Activated CD4-positive, alpha-beta T cell treated with anti-CD3 and anti-CD28 coated beads, Interleukin-2, amount 10 ng/mL, durations not matched to agents 7 days and 5 days (primary cell): ENCODE measurements around the gene MS4A6E. TPM values are rescaled to one million over a fixed set of nuclear protein-coding genes. Genes with fewer than 3 reads are reported as not detected.
"Not testable (repeated sequence)": the region's sequence is repeated elsewhere in the genome, so short reads cannot be mapped to it uniquely, and the experiment has no call there.

Source experiments
- CTCF ChIA-PET: fragments of 350-600 bp; sonication (Branson Sonifier 250); formaldehyde crosslinking; loops from one replicate; lab custom pipeline; 2021; ENCODE audit warnings: antibody characterized with exemption; lab: Charles Lee
- POLR2A ChIA-PET: fragments of 350-600 bp; sonication (Branson Sonifier 250); formaldehyde crosslinking; loops from one replicate; lab custom pipeline; 2021; ENCODE audit warnings: antibody characterized with exemption; lab: Charles Lee
- DNase-seq: peaks from one replicate; pipeline ENCODE4 v3.0.0-alpha.2; 2020
- H3K27ac Mint-ChIP-seq: one replicate; pipeline ENCODE4 v1.8.0; 2021; ENCODE audit warnings: mild to moderate bottlenecking, moderate library complexity, mixed read lengths
- H3K27me3 Mint-ChIP-seq: one replicate; pipeline ENCODE4 v1.8.0; 2021; ENCODE audit warnings: mixed read lengths
- H3K36me3 Mint-ChIP-seq: one replicate; pipeline ENCODE4 v1.8.0; 2021; ENCODE audit warnings: low read depth, mixed read lengths
- H3K4me1 Mint-ChIP-seq: one replicate; pipeline ENCODE4 v1.8.0; 2021; ENCODE audit warnings: mixed read lengths
- H3K4me3 Mint-ChIP-seq: one replicate; pipeline ENCODE4 v1.8.0; 2021; ENCODE audit warnings: mild to moderate bottlenecking, moderate library complexity, mixed read lengths
- H3K9me3 Mint-ChIP-seq: one replicate; pipeline ENCODE4 v1.8.0; 2021; ENCODE audit warnings: mixed read lengths
- total RNA-seq, 2 experiments: library from RNA; stranded (reverse); gene quantifications; one replicate each; pipeline ENCODE4 v1.2.3, GENCODE V29; 2021

MS4A6E gene, protein sequence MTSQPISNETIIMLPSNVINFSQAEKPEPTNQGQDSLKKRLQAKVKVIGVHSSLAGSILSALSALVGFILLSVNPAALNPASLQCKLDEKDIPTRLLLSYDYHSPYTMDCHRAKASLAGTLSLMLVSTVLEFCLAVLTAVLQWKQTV
- total RNA-seq: not detected

- no peak within 1 kb of the TSS for H3K4me3 Mint-ChIP-seq
- peaks cover 2% of the 10 kb centered on the region for H3K27me3 Mint-ChIP-seq
- H3K4me1 Mint-ChIP-seq: no peaks in the 10 kb centered on the region
- H3K36me3 Mint-ChIP-seq: no peaks in the 10 kb centered on the region
- POLR2A ChIA-PET: no interaction called here
- CTCF ChIA-PET: no interaction called here
- DNase-seq: no peak
- peaks cover 5% of the 10 kb centered on the region for H3K9me3 Mint-ChIP-seq
- H3K27ac Mint-ChIP-seq: no peak within 1 kb of the TSS
Measured at GRCh38 chr11:60326955-60327354, at the start of gene MS4A6E. MS4A6E (plus strand) TSS chr11:60327255; CDS start chr11:60334896, 7,641 bp downstream.

DNA sequence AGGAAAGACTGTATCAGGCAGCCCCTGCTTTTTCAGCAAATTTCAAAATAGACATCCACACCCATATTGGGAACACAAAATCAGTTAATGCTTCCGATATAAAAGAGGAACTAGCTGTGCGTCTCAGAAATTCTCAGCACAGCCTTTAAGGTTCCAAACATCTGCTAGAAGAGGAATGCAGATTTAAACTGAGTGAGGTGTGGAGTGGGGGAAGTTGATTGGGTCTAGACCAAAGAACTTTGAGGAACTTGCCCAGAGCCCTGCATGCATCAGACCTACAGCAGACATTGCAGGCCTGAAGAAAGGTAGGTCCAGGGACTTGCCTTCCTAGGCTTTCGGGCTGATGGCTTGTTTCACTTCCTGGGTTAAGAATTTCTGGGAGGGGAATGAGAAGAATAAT lies 46.6 kb upstream of the MS4A6E start, which contains the start of gene MS4A4A:
MS4A4A (plus strand) TSS at position 255 of the 400 bp plus-strand sequence; CDS start at position 265, 10 bp downstream.
- Mint-ChIP-seq H3K4me1 (no peaks in the 10 kb centered on the region), H3K9me3 (no peaks in the 10 kb centered on the region), H3K27me3 (peaks cover 10% of the 10 kb centered on the region), H3K27ac (no peak within 1 kb of the TSS), H3K36me3 (no peaks in the 10 kb centered on the region), H3K4me3 (no peak within 1 kb of the TSS)
- no peak for DNase-seq
- ChIA-PET CTCF (no interaction called here), POLR2A (no interaction called here)

DNA sequence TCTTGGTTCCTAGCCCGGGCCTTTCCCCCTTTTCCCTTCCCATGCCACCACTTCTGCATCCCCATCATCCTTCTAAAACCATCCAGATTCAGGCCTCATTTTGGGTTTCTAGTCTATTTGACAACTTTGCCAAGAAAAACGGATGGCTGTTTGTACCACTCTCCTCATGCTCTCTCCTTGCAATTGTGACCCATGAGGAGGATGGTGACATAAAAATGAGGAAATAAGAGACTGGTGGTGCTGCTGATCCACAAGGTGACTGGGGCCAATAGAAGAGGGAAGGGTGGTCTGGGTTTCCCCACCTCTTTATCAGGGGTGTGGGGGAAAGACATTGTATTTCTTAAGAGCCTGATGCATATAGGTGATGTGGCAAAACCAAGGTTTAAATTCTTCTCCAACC lies 45.6 kb upstream of the MS4A6E start:
- no peak for DNase-seq
- Mint-ChIP-seq H3K27me3 (peaks cover 10% of the 10 kb centered on the region), H3K36me3 (no peaks in the 10 kb centered on the region), H3K27ac (no peak overlapping the region), H3K4me1 (no peaks in the 10 kb centered on the region), H3K9me3 (no peaks in the 10 kb centered on the region), H3K4me3 (no peak overlapping the region)
- ChIA-PET CTCF (no interaction called here), POLR2A (no interaction called here)

GRCh38 chr11:60282286-60282685 lies 44.8 kb upstream of the MS4A6E start:
- Mint-ChIP-seq H3K27me3 (peaks cover 8% of the 10 kb centered on the region), H3K9me3 (no peaks in the 10 kb centered on the region), H3K4me1 (no peaks in the 10 kb centered on the region), H3K27ac (no peak overlapping the region), H3K36me3 (no peaks in the 10 kb centered on the region), H3K4me3 (no peak overlapping the region)
- POLR2A ChIA-PET: no interaction called here
- CTCF ChIA-PET: no interaction called here
- no peak for DNase-seq

DNA sequence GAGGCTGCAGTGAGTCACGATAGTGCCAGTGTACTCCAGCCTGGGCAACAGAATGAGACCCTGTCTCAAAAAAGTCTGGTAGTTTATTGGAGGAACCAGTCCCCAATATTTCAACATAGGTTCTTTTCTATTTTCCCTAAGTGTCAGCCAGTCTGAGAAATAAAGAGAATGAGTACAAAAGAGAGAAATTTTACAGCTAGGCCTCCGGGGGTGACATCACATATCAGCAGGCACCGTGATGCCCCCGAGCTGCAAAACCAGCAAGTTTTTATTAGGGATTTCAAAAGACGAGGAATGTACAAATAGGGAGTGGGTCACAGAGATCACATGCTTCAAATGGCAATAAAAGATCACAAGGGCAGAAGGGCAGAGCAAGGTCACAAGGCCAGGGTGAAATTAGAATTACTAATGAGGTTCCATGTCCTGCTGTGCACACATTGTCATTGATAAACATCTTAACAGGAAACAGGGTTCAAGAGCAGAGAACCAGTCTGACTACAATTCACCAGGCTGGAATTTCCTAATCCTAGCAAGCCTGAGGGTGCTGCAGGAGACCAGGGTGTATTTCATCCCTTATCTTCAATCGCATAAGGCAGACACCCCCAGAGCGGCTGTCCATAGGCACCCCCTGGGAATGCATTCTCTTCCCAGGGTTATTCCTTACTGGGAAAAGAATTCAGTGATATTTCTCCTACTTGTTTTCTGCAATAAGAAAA lies 41.5 kb upstream of the MS4A6E start:
- H3K36me3 Mint-ChIP-seq, H3K27ac Mint-ChIP-seq, CTCF ChIA-PET, H3K4me3 Mint-ChIP-seq, DNase-seq, POLR2A ChIA-PET, H3K9me3 Mint-ChIP-seq, H3K4me1 Mint-ChIP-seq, H3K27me3 Mint-ChIP-seq: not testable (repeated sequence)

DNA sequence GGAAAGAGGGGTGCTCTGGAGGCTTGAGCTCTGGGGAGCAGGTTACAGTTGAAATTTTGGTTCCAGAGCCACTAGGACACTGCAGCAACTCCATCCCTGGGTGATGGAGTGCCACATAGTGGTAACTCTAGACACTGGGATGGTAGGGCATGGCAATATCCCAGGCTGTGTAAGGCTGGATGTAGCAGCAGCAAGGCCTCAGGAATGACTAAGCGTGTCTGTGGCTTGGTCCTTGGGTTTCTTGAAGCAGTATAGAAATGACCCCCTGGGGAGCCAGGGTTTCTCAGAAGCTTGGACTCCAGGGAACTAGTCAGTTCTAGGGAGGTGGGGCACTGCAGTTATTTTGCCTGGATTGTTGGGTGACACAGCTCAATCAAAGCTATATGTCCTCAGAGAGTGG lies 38.5 kb upstream of the MS4A6E start:
- no peak overlapping the region for H3K27ac Mint-ChIP-seq
- H3K27me3 Mint-ChIP-seq: no peaks in the 10 kb centered on the region
- no peaks in the 10 kb centered on the region for H3K36me3 Mint-ChIP-seq
- no peak for DNase-seq
- H3K9me3 Mint-ChIP-seq: no peaks in the 10 kb centered on the region
- ChIA-PET POLR2A (no interaction called here), CTCF (no interaction called here)
- no peak overlapping the region for H3K4me3 Mint-ChIP-seq
- H3K4me1 Mint-ChIP-seq: no peaks in the 10 kb centered on the region

GRCh38 chr11:60292145-60292544 lies 34.9 kb upstream of the MS4A6E start:
- no peak for DNase-seq
- ChIA-PET POLR2A (no interaction called here), CTCF (no interaction called here)
- peaks cover 3% of the 10 kb centered on the region for H3K27me3 Mint-ChIP-seq
- H3K27ac Mint-ChIP-seq: no peak overlapping the region
- H3K36me3 Mint-ChIP-seq: no peaks in the 10 kb centered on the region
- H3K4me1 Mint-ChIP-seq: no peaks in the 10 kb centered on the region
- no peaks in the 10 kb centered on the region for H3K9me3 Mint-ChIP-seq
- H3K4me3 Mint-ChIP-seq: no peak overlapping the region

- no peaks in the 10 kb centered on the region for H3K4me1 Mint-ChIP-seq
- no peaks in the 10 kb centered on the region for H3K9me3 Mint-ChIP-seq
- CTCF ChIA-PET: no interaction called here
- H3K27ac Mint-ChIP-seq: no peak overlapping the region
- peaks cover 8% of the 10 kb centered on the region for H3K27me3 Mint-ChIP-seq
- no peaks in the 10 kb centered on the region for H3K36me3 Mint-ChIP-seq
- POLR2A ChIA-PET: no interaction called here
- no peak for DNase-seq
- no peak overlapping the region for H3K4me3 Mint-ChIP-seq
Measured at GRCh38 chr11:60301178-60301577, 25.9 kb upstream of the MS4A6E start.

DNA sequence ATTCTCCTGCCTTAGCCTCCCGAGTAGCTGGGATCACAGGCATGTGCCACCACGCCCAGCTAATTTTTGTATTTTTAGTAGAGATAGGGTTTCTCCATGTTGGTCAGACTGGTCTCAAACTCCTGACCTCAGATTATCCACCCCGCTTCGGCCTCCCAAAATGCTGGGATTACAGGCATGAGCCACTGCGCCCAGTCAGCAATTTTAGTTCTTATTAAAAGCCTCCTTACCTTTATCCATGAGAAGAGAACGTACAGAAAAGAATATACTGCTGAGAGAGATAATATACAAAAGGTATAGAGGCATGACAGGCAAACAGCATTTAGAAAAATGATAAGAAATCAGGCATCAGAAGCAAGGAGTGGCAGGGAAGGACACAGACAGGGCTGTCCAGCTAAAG lies 25.2 kb upstream of the MS4A6E start:
- H3K27me3 Mint-ChIP-seq, POLR2A ChIA-PET, H3K27ac Mint-ChIP-seq, H3K36me3 Mint-ChIP-seq, CTCF ChIA-PET, H3K9me3 Mint-ChIP-seq, H3K4me3 Mint-ChIP-seq, H3K4me1 Mint-ChIP-seq, DNase-seq: not testable (repeated sequence)

GRCh38 chr11:60303661-60304060 lies 23.4 kb upstream of the MS4A6E start:
- H3K27ac Mint-ChIP-seq: no peak overlapping the region

DNA sequence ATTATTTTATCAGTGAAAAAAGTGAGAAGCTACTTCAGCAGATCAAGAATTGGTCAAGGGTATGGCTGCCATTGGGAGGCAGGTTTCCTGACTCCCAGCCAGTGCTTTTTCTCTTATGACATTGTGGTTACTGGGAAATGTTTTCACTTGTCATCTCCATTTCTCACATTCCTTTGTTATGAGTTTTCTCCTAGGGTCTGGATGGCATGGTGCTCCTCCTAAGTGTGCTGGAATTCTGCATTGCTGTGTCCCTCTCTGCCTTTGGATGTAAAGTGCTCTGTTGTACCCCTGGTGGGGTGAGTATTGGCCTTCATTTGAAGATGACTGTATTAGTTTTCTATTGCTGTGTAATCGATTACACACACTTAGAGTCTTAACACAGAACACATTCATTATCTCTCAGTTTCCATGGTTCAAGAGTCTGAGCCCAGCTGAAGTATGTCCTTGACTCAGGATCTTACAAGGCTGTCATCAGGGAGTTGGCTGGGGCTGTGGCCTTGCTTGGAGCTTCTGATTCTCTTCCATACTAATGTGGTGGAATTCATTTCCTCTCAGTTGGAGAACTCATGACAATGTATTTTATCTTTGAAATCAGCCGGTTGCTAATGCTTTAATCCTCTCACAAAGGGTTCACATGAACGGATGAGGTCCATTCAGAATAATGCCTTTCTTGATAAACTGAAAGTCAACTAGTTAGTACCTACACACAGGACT lies 21.0 kb upstream of the MS4A6E start:
- no peak overlapping the region for H3K4me3 Mint-ChIP-seq
- ChIA-PET CTCF (no interaction called here), POLR2A (no interaction called here)
- no peak for DNase-seq
- H3K36me3 Mint-ChIP-seq: no peaks in the 10 kb centered on the region
- peaks cover 10% of the 10 kb centered on the region for H3K4me1 Mint-ChIP-seq
- peaks cover 5% of the 10 kb centered on the region for H3K27me3 Mint-ChIP-seq
- no peak overlapping the region for H3K27ac Mint-ChIP-seq
- H3K9me3 Mint-ChIP-seq: no peaks in the 10 kb centered on the region

More at GRCh38 chr11:60303661-60304060, 23.4 kb upstream of the MS4A6E start:
- POLR2A ChIA-PET: no interaction called here
- CTCF ChIA-PET: no interaction called here
- H3K9me3 Mint-ChIP-seq: no peaks in the 10 kb centered on the region
- no peak overlapping the region for H3K4me3 Mint-ChIP-seq
- DNase-seq: no peak
- no peaks in the 10 kb centered on the region for H3K36me3 Mint-ChIP-seq
- peaks cover 6% of the 10 kb centered on the region for H3K4me1 Mint-ChIP-seq
- peaks cover 7% of the 10 kb centered on the region for H3K27me3 Mint-ChIP-seq

DNA sequence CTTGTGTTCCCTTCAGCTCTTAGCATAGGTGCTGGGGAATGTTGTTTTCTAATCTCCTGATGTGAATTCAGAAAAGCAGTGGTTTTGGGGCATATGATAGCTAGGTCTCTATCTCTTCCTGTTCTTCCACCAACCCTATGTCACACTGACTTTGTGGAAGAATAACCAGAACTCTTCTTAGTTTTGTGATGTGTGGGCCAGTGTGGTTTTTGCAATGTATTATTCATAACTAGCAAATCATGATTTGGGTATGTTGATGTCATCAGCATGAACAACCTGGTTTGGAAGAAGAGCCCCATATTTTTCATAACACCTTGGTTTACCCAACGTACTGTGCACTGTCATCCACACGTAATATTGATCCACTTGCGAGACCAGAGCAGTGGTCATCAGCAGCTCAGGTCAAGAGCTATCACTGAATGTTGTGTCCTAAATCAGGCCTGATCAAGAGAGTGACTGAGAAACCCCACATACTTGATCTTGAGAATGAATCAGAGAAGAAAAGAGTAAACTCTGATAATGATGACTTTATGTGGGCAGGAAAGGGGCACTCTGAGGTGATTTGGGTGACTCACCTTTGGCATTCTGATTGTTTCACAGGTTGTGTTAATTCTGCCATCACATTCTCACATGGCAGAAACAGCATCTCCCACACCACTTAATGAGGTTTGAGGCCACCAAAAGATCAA lies 19.4 kb upstream of the MS4A6E start:
- Mint-ChIP-seq H3K27ac (no peak overlapping the region), H3K4me3 (no peak overlapping the region), H3K4me1 (peaks cover 10% of the 10 kb centered on the region), H3K27me3 (peaks cover 4% of the 10 kb centered on the region), H3K36me3 (no peaks in the 10 kb centered on the region), H3K9me3 (no peaks in the 10 kb centered on the region)
- CTCF ChIA-PET: interaction anchor here (0.7 kb wide), 1 partner anchor 109 kb away, joined by 3 read pairs; no protein-coding TSS in a partner anchor
- DNase-seq: no peak
- POLR2A ChIA-PET: no interaction called here
